Fibroblast of pulmonary artery (primary cell): ENCODE data around the gene PAPPA.

ENCODE experiments used
- DNase-seq: peaks from one replicate; pipeline ENCODE4 v3.0.0-alpha.2; 2010; ENCODE audit warnings: low read depth
- H3K4me3 ChIP-seq: replicated peaks from 2 replicates; pipeline ENCODE4 v1.5.1; 2011; ENCODE audit warnings: low read depth, mild to moderate bottlenecking, control low read depth, low read length, moderate library complexity
- CTCF ChIP-seq: IDR thresholded peaks from 2 replicates; pipeline ENCODE4 v1.5.1; 2011; ENCODE audit warnings: mild to moderate bottlenecking, control low read depth, low read length, inconsistent platforms; ENCODE audit errors: missing control alignments

PAPPA gene

GRCh38 chr9:116156621-116157314 is 3.2 kb downstream of the PAPPA start:
- DNase-seq: peak; percentile 96

GRCh38 chr9:116157436-116158138 is 4.0 kb downstream of the PAPPA start:
- TF ChIP-seq CTCF: no peak
- peak; percentile 68 for DNase-seq
- H3K4me3 ChIP-seq: peak overlapping the region; percentile 88

More at GRCh38 chr9:116156621-116157314, 3.2 kb downstream of the PAPPA start:
- peak overlapping the region; percentile 88 for H3K4me3 ChIP-seq
- TF ChIP-seq CTCF: no peak

GRCh38 chr9:116160676-116161571 is 7.3 kb downstream of the PAPPA start:
- H3K4me3 ChIP-seq: no peak overlapping the region
- no peak for TF ChIP-seq CTCF
- no peak for DNase-seq

- H3K4me3 ChIP-seq: no peak overlapping the region
- no peak for DNase-seq
- no peak for TF ChIP-seq CTCF
Measured at GRCh38 chr9:116162241-116162781, 8.7 kb downstream of the PAPPA start.

- H3K4me3 ChIP-seq: no peak overlapping the region
- peak; percentile 58 for TF ChIP-seq CTCF
- DNase-seq: no peak
Measured at GRCh38 chr9:116163293-116164055, 9.9 kb downstream of the PAPPA start.

- no peak for TF ChIP-seq CTCF
- H3K4me3 ChIP-seq: no peak overlapping the region
- DNase-seq: peak; percentile 72
Measured at GRCh38 chr9:116165912-116166311, 12.3 kb downstream of the PAPPA start.
